Nephron progenitor cell (in vitro differentiated cells): ENCODE results near the gene GUCA1A.

Source experiments
- DNase-seq: peaks from one replicate; pipeline ENCODE4 v3.0.0; 2021
- H3K27ac Mint-ChIP-seq: 2 replicates; pipeline ENCODE4 v1.8.0; 2021; ENCODE audit warnings: mild to moderate bottlenecking, moderate library complexity, mixed read lengths
- H3K27me3 Mint-ChIP-seq: 2 replicates; pipeline ENCODE4 v1.8.0; 2021; ENCODE audit warnings: mild to moderate bottlenecking, low read depth, mixed read lengths; ENCODE audit not compliant: poor library complexity
- H3K36me3 Mint-ChIP-seq: 2 replicates; pipeline ENCODE4 v1.8.0; 2021; ENCODE audit warnings: low read depth, mixed read lengths
- H3K4me1 Mint-ChIP-seq: 2 replicates; pipeline ENCODE4 v1.8.0; 2021; ENCODE audit warnings: mixed read lengths
- H3K4me3 Mint-ChIP-seq: 2 replicates; pipeline ENCODE4 v1.8.0; 2021; ENCODE audit warnings: mild to moderate bottlenecking, moderate library complexity, mixed read lengths
- H3K9me3 Mint-ChIP-seq: 2 replicates; pipeline ENCODE4 v1.8.0; 2021; ENCODE audit warnings: mild to moderate bottlenecking, moderate library complexity, mixed read lengths
- CTCF ChIP-seq: fragments of 200-600 bp; sonication (generic); IDR thresholded peaks from 2 replicates; pipeline ENCODE4 v1.5.0; 2021; ENCODE audit warnings: antibody characterized with exemption

GUCA1A gene

GRCh38 chr6:42193491-42193894 lies 20.3 kb downstream of the GUCA1A start:
- no peak overlapping the region for H3K27ac Mint-ChIP-seq
- H3K36me3 Mint-ChIP-seq: peaks cover 5% of the 10 kb centered on the region
- H3K9me3 Mint-ChIP-seq: no peaks in the 10 kb centered on the region
- DNase-seq: no peak
- peaks cover 10% of the 10 kb centered on the region for H3K4me1 Mint-ChIP-seq
- peaks cover 6% of the 10 kb centered on the region for H3K27me3 Mint-ChIP-seq
- no peak for TF ChIP-seq CTCF
- H3K4me3 Mint-ChIP-seq: no peak overlapping the region

- peaks cover 5% of the 10 kb centered on the region for H3K36me3 Mint-ChIP-seq
- H3K9me3 Mint-ChIP-seq: no peaks in the 10 kb centered on the region
- H3K27me3 Mint-ChIP-seq: peaks cover 6% of the 10 kb centered on the region
- H3K4me3 Mint-ChIP-seq: no peak overlapping the region
- no peak for TF ChIP-seq CTCF
- peaks cover 10% of the 10 kb centered on the region for H3K4me1 Mint-ChIP-seq
- H3K27ac Mint-ChIP-seq: no peak overlapping the region
- no peak for DNase-seq
Observed at GRCh38 chr6:42194056-42194455, 20.9 kb downstream of the GUCA1A start.

GRCh38 chr6:42195415-42195814 lies 22.3 kb downstream of the GUCA1A start:
- no peak for DNase-seq
- H3K36me3 Mint-ChIP-seq: peaks cover 17% of the 10 kb centered on the region
- no peaks in the 10 kb centered on the region for H3K9me3 Mint-ChIP-seq
- H3K4me1 Mint-ChIP-seq: peaks cover 9% of the 10 kb centered on the region
- no peak overlapping the region for H3K4me3 Mint-ChIP-seq
- H3K27ac Mint-ChIP-seq: no peak overlapping the region
- peaks cover 8% of the 10 kb centered on the region for H3K27me3 Mint-ChIP-seq
- no peak for TF ChIP-seq CTCF

- no peak overlapping the region for H3K4me3 Mint-ChIP-seq
- no peak for TF ChIP-seq CTCF
- DNase-seq: no peak
Observed at GRCh38 chr6:42197555-42198362, 24.6 kb downstream of the GUCA1A start.

GRCh38 chr6:42199106-42199981 lies 26.2 kb downstream of the GUCA1A start:
- no peak for DNase-seq
- H3K4me1 Mint-ChIP-seq: no peaks in the 10 kb centered on the region
- H3K27ac Mint-ChIP-seq: no peak overlapping the region
- no peak overlapping the region for H3K4me3 Mint-ChIP-seq
- H3K9me3 Mint-ChIP-seq: no peaks in the 10 kb centered on the region
- H3K36me3 Mint-ChIP-seq: peaks cover 30% of the 10 kb centered on the region
- no peak for TF ChIP-seq CTCF
- peaks cover 2% of the 10 kb centered on the region for H3K27me3 Mint-ChIP-seq

More at GRCh38 chr6:42197555-42198362, 24.6 kb downstream of the GUCA1A start:
- Mint-ChIP-seq H3K9me3 (no peaks in the 10 kb centered on the region), H3K27ac (no peak overlapping the region), H3K27me3 (peaks cover 5% of the 10 kb centered on the region), H3K36me3 (peaks cover 24% of the 10 kb centered on the region), H3K4me1 (no peaks in the 10 kb centered on the region)
